HepG2 (cell line): Measurements from ENCODE around the gene IFT122. TPM values are rescaled to one million over a fixed set of nuclear protein-coding genes. Genes with fewer than 3 reads are reported as not detected.

ENCODE experiments used
- ATAC-seq: fragments of 200-7000 bp; cut with Tn5 transposase; 3 replicates; pipeline ENCODE4 v1.9.1; 2020; ENCODE audit warnings: mild to moderate bottlenecking, moderate library complexity
- BruUV-seq: library from RNA; stranded (reverse); fragments of 400-500 nt; replicated peaks from 2 replicates; lab custom pipeline; 2021; lab: Mats Ljungman, UMichigan
- CTCF ChIA-PET: fragments of 300-600 bp; formaldehyde crosslinking; extraction: SDS; loops from one replicate; lab custom pipeline; 2021; ENCODE audit warnings: low total read pairs, inconsistent platforms, low intra/inter-chr PET ratio; lab: Yijun Ruan, JAX
- POLR2A ChIA-PET: fragments of 350-600 bp; sonication (Branson Sonifier 250); formaldehyde crosslinking; loops from one replicate; lab custom pipeline; 2020; ENCODE audit warnings: antibody characterized with exemption, inconsistent platforms; lab: Yijun Ruan, JAX
- DNase-seq: peaks from one replicate; pipeline ENCODE4 v3.0.0-alpha.2; 2015; ENCODE audit warnings: low spot score
- FAIRE-seq: peaks from 3 replicates; lab custom pipeline; 2011; peaks lifted over from hg19 to GRCh38; lab: Jason Lieb, UNC
- H2AFZ ChIP-seq: one replicate; pipeline ENCODE4 v1.6.1; 2011; ENCODE audit warnings: low read length, inconsistent platforms
- H3K27ac ChIP-seq: fragments of 300-600 bp; 3 replicates; pipeline ENCODE4 v1.8.0; 2011; ENCODE audit warnings: mixed run types, mild to moderate bottlenecking, mixed read lengths, low read length, inconsistent platforms; ENCODE audit not compliant: insufficient read depth; ENCODE audit errors: extremely low read length
- H3K27me3 ChIP-seq, 2 experiments: fragments of 200-600 bp in 1 of 2; 2 replicates in 1 of 2; 3 replicates in 1 of 2; pipeline versions ENCODE4 v1.6.0 to v1.8.0; 2011; ENCODE audit warnings: low read length in 2 of 2, mild to moderate bottlenecking in 2 of 2, moderate library complexity in 2 of 2, inconsistent platforms in 1 of 2; ENCODE audit not compliant: insufficient read depth in 2 of 2, control insufficient read depth in 1 of 2
- H3K36me3 ChIP-seq, 2 experiments: fragments of 200-600 bp in 1 of 2; replicated peaks in 1 of 2; 2 replicates in 1 of 2; 3 replicates in 1 of 2; pipeline versions ENCODE4 v1.5.1 to v1.8.0; 2011; ENCODE audit warnings: low read length in 2 of 2, inconsistent platforms in 1 of 2; ENCODE audit not compliant: insufficient read depth in 2 of 2, control insufficient read depth in 1 of 2
- H3K4me1 ChIP-seq: 2 replicates; pipeline ENCODE4 v1.5.1; 2012; ENCODE audit warnings: low read length, inconsistent platforms; ENCODE audit not compliant: insufficient read depth
- H3K4me2 ChIP-seq: 2 replicates; pipeline ENCODE4 v1.6.0; 2011; ENCODE audit warnings: low read depth, low read length, inconsistent platforms
- H3K4me3 ChIP-seq, 3 experiments: fragments of 200-600 bp in 1 of 3; sonication (generic), shearing (Covaris generic) in 1 of 3; replicated peaks in 1 of 3; 2 replicates each; pipeline ENCODE4 v1.5.1; 2011 to 2016; ENCODE audit warnings: low read length in 3 of 3, inconsistent platforms in 2 of 3, low read depth in 2 of 3, mild to moderate bottlenecking in 2 of 3, control low read depth in 1 of 3, mixed read lengths in 1 of 3; ENCODE audit not compliant: insufficient read depth in 1 of 3
- H3K79me2 ChIP-seq: one replicate; pipeline ENCODE4 v1.6.1; 2011; ENCODE audit warnings: low read length, inconsistent platforms; ENCODE audit not compliant: insufficient read depth
- H3K9ac ChIP-seq: 2 replicates; pipeline ENCODE4 v1.6.0; 2011; ENCODE audit warnings: mild to moderate bottlenecking, low read depth, low read length, inconsistent platforms; ENCODE audit not compliant: insufficient read depth
- H3K9me3 ChIP-seq: 2 replicates; pipeline ENCODE4 v1.5.1; 2012; ENCODE audit warnings: mild to moderate bottlenecking, low read length
- H4K20me1 ChIP-seq: 2 replicates; pipeline ENCODE4 v1.6.0; 2011; ENCODE audit warnings: inconsistent platforms, mild to moderate bottlenecking, low read length, moderate library complexity; ENCODE audit not compliant: insufficient read depth
- DNMT1 ChIP-seq: sonication (generic); formaldehyde crosslinking; IDR thresholded peaks from 2 replicates; pipeline ENCODE4 v1.5.1; 2020; ENCODE audit warnings: mild to moderate bottlenecking, missing genetic modification reagents
- DZIP1 ChIP-seq: sonication (generic); formaldehyde crosslinking; IDR thresholded peaks from 2 replicates; pipeline ENCODE4 v1.5.0; 2020; ENCODE audit warnings: mild to moderate bottlenecking, missing genetic modification reagents
- PRDM10 ChIP-seq: sonication (generic); formaldehyde crosslinking; IDR thresholded peaks from 2 replicates; pipeline ENCODE4 v1.4.0; 2020; ENCODE audit warnings: low read depth, missing genetic modification reagents
- RAD51 ChIP-seq: fragments of 450-650 bp; IDR thresholded peaks from 2 replicates; pipeline ENCODE4 v1.6.1; 2016; ENCODE audit warnings: borderline replicate concordance
- ZMYM4 ChIP-seq: sonication (generic); formaldehyde crosslinking; IDR thresholded peaks from 2 replicates; pipeline ENCODE4 v1.8.1; 2023; ENCODE audit warnings: mild to moderate bottlenecking, missing genetic modification reagents
- ZSCAN12 ChIP-seq: sonication (generic); formaldehyde crosslinking; IDR thresholded peaks from 2 replicates; pipeline ENCODE4 v1.9.0; 2021; ENCODE audit warnings: mild to moderate bottlenecking, missing genetic modification reagents
- WGBS: methylation state at CpG from one replicate; pipeline ENCODE4 v1.1.6; 2017; ENCODE audit warnings: low lambda C conversion rate; 5-methylcytosine and 5-hydroxymethylcytosine counted together
- in situ Hi-C: cut with HindIII; loops from 2 replicates; pipeline ENCODE4 v1.10.0; 2017; ENCODE audit warnings: low pct_unique_long_range_greater_than_20kb; ENCODE audit not compliant: extremely low pct_ligation_motif_present
- intact Hi-C: fragments of 100-400 bp; cut with micrococcal nuclease; formaldehyde crosslinking; loops from one replicate; pipeline ENCODE4 v1.10.0; 2022; ENCODE audit not compliant: unreplicated experiment
- polyA plus RNA-seq, 8 experiments: library from polyadenylated mRNA; depleted of rRNA in 3 of 8; stranded (reverse) in 7 of 8; unstranded in 1 of 8; fragments of >200 nt; fragmentation: Illumina TruSeq in 4 of 8; extraction: Trizol in 4 of 8; gene quantifications; 2 replicates each; pipeline versions ENCODE4 v1.2.1 to v1.2.3, GENCODE V29; 2011 to 2016; ENCODE audit warnings: low read depth in 4 of 8, missing spikeins in 1 of 8, mixed read lengths in 1 of 8; ENCODE audit not compliant: insufficient read depth in 1 of 8
- total RNA-seq, 5 experiments: library from RNA; depleted of rRNA; stranded (reverse); fragments of >200 nt; fragmentation: Illumina TruSeq; extraction: Trizol; gene quantifications; 2 replicates each; pipeline ENCODE4 v1.2.3, GENCODE V29; 2016; ENCODE audit warnings: low read depth in 1 of 5

IFT122 gene
- total and polyA plus RNA-seq, 2 of the 13 experiments (the other 11 are each of a cell fraction or from before 2014, with no cell fraction given) = 10.1 to 10.3 TPM

GRCh38 chr3:129502641-129503408, 62.8 kb downstream of the IFT122 start:
- WGBS = 100% methylated on average over 5 of the region's 18 CpGs
- Histone ChIP-seq H3K27ac (no peak overlapping the region), H3K4me1 (peaks cover 58% of the 10 kb centered on the region), H3K9ac (no peak overlapping the region), H4K20me1 (no peaks in the 10 kb centered on the region), H3K36me3 (peaks cover 8 to 9% of the 10 kb centered on the region in 2 experiments; a peak in 3 of 5 replicates), H2AFZ (no peak overlapping the region), H3K4me2 (no peak overlapping the region), H3K9me3 (no peaks in the 10 kb centered on the region), H3K79me2 (no peaks in the 10 kb centered on the region), H3K4me3 (no peak overlapping the region), H3K27me3 (no peaks in the 10 kb centered on the region)
- in situ Hi-C loops = no loop called here
- CTCF ChIA-PET = no interaction called here
- no TSS peak for BruUV-seq
- no peak for TF ChIP-seq PRDM10 (CRISPR knock-in tag)
- TF ChIP-seq DZIP1 (CRISPR knock-in tag) = no peak
- no peak for TF ChIP-seq DNMT1 (CRISPR knock-in tag)
- TF ChIP-seq ZSCAN12 (CRISPR knock-in tag) = no peak
- no peak for TF ChIP-seq ZMYM4 (CRISPR knock-in tag)
- no peak for TF ChIP-seq RAD51
- intact Hi-C loops = no loop called here
- POLR2A ChIA-PET = no interaction called here
- ATAC-seq (no peak), FAIRE-seq (no peak), DNase-seq (no peak)
